CD4-positive, alpha-beta T cell (primary cell): ENCODE data around the gene S100Z. TPM values are rescaled to one million over a fixed set of nuclear protein-coding genes. Genes with fewer than 3 reads are reported as not detected.
"Not testable (repeated sequence)": the region's sequence is repeated elsewhere in the genome, so short reads cannot be mapped to it uniquely, and the experiment has no call there.

Source experiments
- ATAC-seq: fragments of 200-7000 bp; cut with Tn5 transposase; one replicate; pipeline ENCODE4 v1.10.0; 2022; ENCODE audit warnings: mild to moderate bottlenecking; ENCODE audit not compliant: poor library complexity
- CTCF ChIA-PET: fragments of 350-600 bp; sonication (Branson Sonifier 250); formaldehyde crosslinking; loops from one replicate; lab custom pipeline; 2021; ENCODE audit warnings: antibody characterized with exemption, inconsistent platforms; lab: Charles Lee
- POLR2A ChIA-PET: fragments of 350-600 bp; sonication (Branson Sonifier 250); formaldehyde crosslinking; loops from one replicate; lab custom pipeline; 2021; ENCODE audit warnings: antibody characterized with exemption, inconsistent platforms; lab: Charles Lee
- DNase-seq, 14 experiments: peaks; one replicate each; pipeline ENCODE4 v3.0.0-alpha.2; 2013 to 2020; ENCODE audit warnings: mixed read lengths in 2 of 14
- H3K27ac ChIP-seq, 2 donors: one replicate each; pipeline versions ENCODE4 v1.5.1 to v1.7.0; 2013; ENCODE audit warnings: low read length in 2 of 2, low read depth in 1 of 2, mild to moderate bottlenecking in 1 of 2
- H3K27me3 ChIP-seq, 2 experiments: 1 replicate in 1 of 2; 2 replicates in 1 of 2; pipeline versions ENCODE4 v1.6.1 to v1.7.0; 2013; ENCODE audit warnings: low read length in 2 of 2, control low read depth in 1 of 2, mild to moderate bottlenecking in 1 of 2, moderate library complexity in 1 of 2; ENCODE audit not compliant: insufficient read depth in 2 of 2, control insufficient read depth in 1 of 2
- H3K36me3 ChIP-seq: one replicate; pipeline ENCODE4 v1.6.1; 2013; ENCODE audit warnings: low read length, control low read depth; ENCODE audit not compliant: insufficient read depth
- H3K4me1 ChIP-seq: one replicate; pipeline ENCODE4 v1.6.1; 2013; ENCODE audit warnings: low read length, control low read depth; ENCODE audit not compliant: insufficient read depth
- H3K4me3 ChIP-seq: one replicate; pipeline ENCODE4 v1.5.1; 2013; ENCODE audit warnings: mild to moderate bottlenecking, low read length, moderate library complexity
- H3K9me3 ChIP-seq, 2 experiments: 1 replicate in 1 of 2; 2 replicates in 1 of 2; pipeline versions ENCODE4 v1.6.1 to v1.7.0; 2013; ENCODE audit warnings: low read length in 2 of 2, mild to moderate bottlenecking in 2 of 2, control low read depth in 1 of 2, moderate library complexity in 1 of 2; ENCODE audit not compliant: control insufficient read depth in 1 of 2, insufficient read depth in 1 of 2
- H3K27ac Mint-ChIP-seq: one replicate; pipeline ENCODE4 v1.8.0; 2020; ENCODE audit warnings: mixed read lengths
- H3K27me3 Mint-ChIP-seq: one replicate; pipeline ENCODE4 v1.8.0; 2021; ENCODE audit warnings: mixed read lengths
- H3K36me3 Mint-ChIP-seq: one replicate; pipeline ENCODE4 v1.8.0; 2021; ENCODE audit warnings: low read depth, mixed read lengths
- H3K4me1 Mint-ChIP-seq: one replicate; pipeline ENCODE4 v1.8.0; 2021; ENCODE audit warnings: low read depth, mixed read lengths
- H3K4me3 Mint-ChIP-seq: one replicate; pipeline ENCODE4 v1.8.0; 2020; ENCODE audit warnings: mild to moderate bottlenecking, mixed read lengths
- H3K9me3 Mint-ChIP-seq: one replicate; pipeline ENCODE4 v1.8.0; 2020; ENCODE audit warnings: mixed read lengths
- CTCF ChIP-seq: fragments of 200-600 bp; IDR thresholded peaks from one replicate; pipeline ENCODE4 v1.8.0; 2022; ENCODE audit warnings: antibody characterized with exemption, mild to moderate bottlenecking
- intact Hi-C, 2 experiments: fragments of 100-400 bp; cut with DNase I in 1 of 2; cut with micrococcal nuclease in 1 of 2; formaldehyde crosslinking; loops; one replicate each; pipeline versions ENCODE4 v1.15.1 to v1.9.0; 2023 to 2025; cut with DNase I, micrococcal nuclease
- total RNA-seq, 174 experiments: library from RNA in 2 of 174; stranded (reverse) in 2 of 174; gene quantifications; one replicate each; pipeline ENCODE4 v1.2.3 and lab custom pipeline; 2021 to 2026

The S100Z gene
- total RNA-seq, 2 experiments from 2014 or later: 0.22 to 0.47 TPM

GRCh38 chr5:76908166-76908565 is 58.4 kb downstream of the S100Z start:
- intact Hi-C loops: no loop called here
- Histone ChIP-seq H3K36me3 (no peaks in the 10 kb centered on the region), H3K27me3 (no peaks in the 10 kb centered on the region), H3K4me1 (no peaks in the 10 kb centered on the region), H3K4me3 (no peak overlapping the region), H3K9me3 (no peaks in the 10 kb centered on the region), H3K27ac (no peak overlapping the region)
- Mint-ChIP-seq H3K4me1 (no peaks in the 10 kb centered on the region), H3K27ac (no peak overlapping the region), H3K4me3 (no peak overlapping the region), H3K9me3 (no peaks in the 10 kb centered on the region), H3K27me3 (no peaks in the 10 kb centered on the region), H3K36me3 (no peaks in the 10 kb centered on the region)
- no peak for TF ChIP-seq CTCF
- no peak for ATAC-seq
- ChIA-PET CTCF (no interaction called here), POLR2A (no interaction called here)
- no peak for DNase-seq

GRCh38 chr5:76910344-76910933 is 60.6 kb downstream of the S100Z start:
- intact Hi-C loops, H3K36me3 Mint-ChIP-seq, DNase-seq, H3K4me1 Mint-ChIP-seq, H3K4me1 ChIP-seq, H3K27me3 ChIP-seq, POLR2A ChIA-PET, H3K27me3 Mint-ChIP-seq, H3K9me3 ChIP-seq, H3K27ac Mint-ChIP-seq, H3K9me3 Mint-ChIP-seq, H3K4me3 ChIP-seq, ATAC-seq, CTCF ChIA-PET, H3K36me3 ChIP-seq, H3K4me3 Mint-ChIP-seq, H3K27ac ChIP-seq: not testable (repeated sequence)

GRCh38 chr5:76914671-76915070 is 64.9 kb downstream of the S100Z start:
- H3K36me3 Mint-ChIP-seq, H3K27me3 Mint-ChIP-seq, DNase-seq, H3K4me3 Mint-ChIP-seq, intact Hi-C loops, H3K27me3 ChIP-seq, H3K4me1 ChIP-seq, H3K9me3 Mint-ChIP-seq, H3K4me3 ChIP-seq, H3K36me3 ChIP-seq, H3K4me1 Mint-ChIP-seq, CTCF ChIA-PET, ATAC-seq, H3K27ac Mint-ChIP-seq, H3K27ac ChIP-seq, POLR2A ChIA-PET, H3K9me3 ChIP-seq: not testable (repeated sequence)

- H3K27me3 ChIP-seq: no peaks in the 10 kb centered on the region
- H3K27ac ChIP-seq: no peak overlapping the region
- intact Hi-C loops: no loop called here
- no peak overlapping the region for H3K4me3 Mint-ChIP-seq
- H3K9me3 Mint-ChIP-seq: no peaks in the 10 kb centered on the region
- no peak for TF ChIP-seq CTCF
- no peak for ATAC-seq
- no peak overlapping the region for H3K4me3 ChIP-seq
- ChIA-PET POLR2A (no interaction called here), CTCF (no interaction called here)
- H3K36me3 Mint-ChIP-seq: no peaks in the 10 kb centered on the region
- peaks cover 0 to 8% of the 10 kb centered on the region in 2 experiments for H3K9me3 ChIP-seq
- H3K4me1 ChIP-seq: no peaks in the 10 kb centered on the region
- H3K27me3 Mint-ChIP-seq: no peaks in the 10 kb centered on the region
- H3K36me3 ChIP-seq: no peaks in the 10 kb centered on the region
- no peak for DNase-seq
- no peaks in the 10 kb centered on the region for H3K4me1 Mint-ChIP-seq
- no peak overlapping the region for H3K27ac Mint-ChIP-seq
Measured at GRCh38 chr5:76918539-76918938, 68.7 kb downstream of the S100Z start.
